Activated CD4-positive, CD25-positive, alpha-beta regulatory T cell (primary cell): ENCODE results near the gene CHRNA4.
"Not testable (repeated sequence)": the region's sequence is repeated elsewhere in the genome, so short reads cannot be mapped to it uniquely, and the experiment has no call there.

Experiments
- DNase-seq, 4 experiments: peaks; one replicate each; lab custom pipeline; 2025; lab: John Stamatoyannopoulos, UW

CHRNA4 gene

GRCh38 chr20:63397946-63398450 lies 36.8 kb upstream of the CHRNA4 start:
- DNase-seq: no peak

GRCh38 chr20:63397155-63397843 lies 36.1 kb upstream of the CHRNA4 start:
- no peak for DNase-seq

GRCh38 chr20:63396300-63396699 lies 35.2 kb upstream of the CHRNA4 start:
- no peak for DNase-seq

- no peak for DNase-seq
Observed at GRCh38 chr20:63395723-63396122, 34.6 kb upstream of the CHRNA4 start.

- no peak for DNase-seq
Observed at GRCh38 chr20:63394920-63395455, 33.8 kb upstream of the CHRNA4 start.

- no peak for DNase-seq
Observed at GRCh38 chr20:63394069-63394919, 33.1 kb upstream of the CHRNA4 start.

GRCh38 chr20:63393566-63393965 lies 32.4 kb upstream of the CHRNA4 start:
- no peak for DNase-seq

- no peak for DNase-seq
Observed at GRCh38 chr20:63392465-63393365, 31.6 kb upstream of the CHRNA4 start.

GRCh38 chr20:63387917-63388316 lies 26.8 kb upstream of the CHRNA4 start:
- DNase-seq: no peak

- DNase-seq: no peak
Observed at GRCh38 chr20:63387393-63387792, 26.2 kb upstream of the CHRNA4 start.

GRCh38 chr20:63386491-63386890 lies 25.3 kb upstream of the CHRNA4 start:
- no peak for DNase-seq

GRCh38 chr20:63385819-63386218 lies 24.7 kb upstream of the CHRNA4 start:
- no peak for DNase-seq

GRCh38 chr20:63384336-63384735 lies 23.2 kb upstream of the CHRNA4 start:
- no peak for DNase-seq

GRCh38 chr20:63383556-63383955 lies 22.4 kb upstream of the CHRNA4 start:
- DNase-seq: no peak

- no peak for DNase-seq
Observed at GRCh38 chr20:63382551-63383300, 21.6 kb upstream of the CHRNA4 start.

- DNase-seq: peak in 2 of 4 experiments; percentile 5 to 9
Observed at GRCh38 chr20:63381781-63382431, 20.8 kb upstream of the CHRNA4 start.

- DNase-seq: no peak
Observed at GRCh38 chr20:63380346-63380870, 19.3 kb upstream of the CHRNA4 start.

- DNase-seq: not testable (repeated sequence)
Observed at GRCh38 chr20:63379872-63380271, 18.7 kb upstream of the CHRNA4 start.

GRCh38 chr20:63379296-63379695 lies 18.1 kb upstream of the CHRNA4 start:
- no peak for DNase-seq

- DNase-seq: no peak
Observed at GRCh38 chr20:63378626-63379025, 17.5 kb upstream of the CHRNA4 start.
